ENCODE data around the gene VOPP1.

DNA sequence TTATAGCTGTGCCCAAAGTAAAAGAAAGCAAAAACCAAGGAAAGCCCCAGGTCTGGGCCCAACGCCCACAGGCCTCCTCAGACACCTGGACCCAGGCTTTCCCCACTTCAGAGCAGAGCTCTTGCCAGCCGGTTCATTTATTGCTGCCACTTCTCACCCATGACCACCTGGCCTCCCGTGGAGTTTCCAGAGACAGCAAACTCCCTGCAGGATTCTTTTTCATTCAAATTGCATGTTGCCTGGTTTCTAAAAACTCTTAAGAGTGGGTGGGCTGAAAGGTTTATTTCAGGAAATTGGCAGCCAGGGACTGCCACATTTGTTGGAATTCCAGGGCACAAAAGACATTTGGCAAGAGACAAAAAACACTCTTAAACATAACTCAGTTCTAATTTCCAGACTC is 4.7 kb downstream of the VOPP1 start:
- TF ChIP-seq, protein P1, sequence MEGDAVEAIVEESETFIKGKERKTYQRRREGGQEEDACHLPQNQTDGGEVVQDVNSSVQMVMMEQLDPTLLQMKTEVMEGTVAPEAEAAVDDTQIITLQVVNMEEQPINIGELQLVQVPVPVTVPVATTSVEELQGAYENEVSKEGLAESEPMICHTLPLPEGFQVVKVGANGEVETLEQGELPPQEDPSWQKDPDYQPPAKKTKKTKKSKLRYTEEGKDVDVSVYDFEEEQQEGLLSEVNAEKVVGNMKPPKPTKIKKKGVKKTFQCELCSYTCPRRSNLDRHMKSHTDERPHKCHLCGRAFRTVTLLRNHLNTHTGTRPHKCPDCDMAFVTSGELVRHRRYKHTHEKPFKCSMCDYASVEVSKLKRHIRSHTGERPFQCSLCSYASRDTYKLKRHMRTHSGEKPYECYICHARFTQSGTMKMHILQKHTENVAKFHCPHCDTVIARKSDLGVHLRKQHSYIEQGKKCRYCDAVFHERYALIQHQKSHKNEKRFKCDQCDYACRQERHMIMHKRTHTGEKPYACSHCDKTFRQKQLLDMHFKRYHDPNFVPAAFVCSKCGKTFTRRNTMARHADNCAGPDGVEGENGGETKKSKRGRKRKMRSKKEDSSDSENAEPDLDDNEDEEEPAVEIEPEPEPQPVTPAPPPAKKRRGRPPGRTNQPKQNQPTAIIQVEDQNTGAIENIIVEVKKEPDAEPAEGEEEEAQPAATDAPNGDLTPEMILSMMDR (IDR thresholded peaks at IDR 0.05) = no peak
- no peak for TF ChIP-seq POLR2AphosphoS5 (IDR thresholded peaks at IDR 0.05)

Measured in suprapubic skin (tissue), 3 donors.